ENCODE data around the gene MED12L.
A peak's percentile ranks its signal among the peaks of the same experiment; 100 is the strongest.

MED12L gene

GRCh38 chr3:151146071-151146730 is 60.7 kb downstream of the MED12L start:
- H3K4me3 ChIP-seq (ENCODE audit: low read depth, low read length): no peak overlapping the region
- TF ChIP-seq CTCF (IDR thresholded peaks at IDR 0.05; ENCODE audit: control insufficient read depth, extremely low read depth, insufficient read depth): peak; percentile 92

GRCh38 chr3:151146731-151147091 is 61.2 kb downstream of the MED12L start:
- no peak for DNase-seq (ENCODE audit: low read depth)
- no peak overlapping the region for H3K4me3 ChIP-seq (ENCODE audit: low read depth, low read length)
- TF ChIP-seq CTCF (IDR thresholded peaks at IDR 0.05; ENCODE audit: control insufficient read depth, extremely low read depth, insufficient read depth): no peak

More at GRCh38 chr3:151146071-151146730, 60.7 kb downstream of the MED12L start:
- peak; percentile 56 for DNase-seq (ENCODE audit: low read depth)

DNA sequence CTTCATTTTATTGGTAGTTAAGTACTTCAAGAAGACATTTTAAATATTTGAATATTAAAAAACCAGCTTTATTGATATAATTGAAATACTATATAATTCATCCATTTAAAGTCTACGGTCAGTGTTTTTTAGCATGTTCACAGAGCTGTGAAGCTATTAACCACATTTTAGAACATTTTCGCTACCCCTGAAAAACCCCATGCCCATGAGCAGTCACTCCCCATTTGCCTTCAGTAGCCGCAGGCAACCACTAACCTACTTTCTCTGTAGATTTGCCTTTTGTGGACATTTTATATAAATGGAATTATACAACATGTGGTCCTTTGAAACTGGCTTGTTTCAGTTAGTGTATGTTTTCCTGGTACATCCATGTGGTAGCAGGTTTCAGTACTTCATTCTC is 61.8 kb downstream of the MED12L start:
- TF ChIP-seq CTCF (IDR thresholded peaks at IDR 0.05; ENCODE audit: control insufficient read depth, extremely low read depth, insufficient read depth): no peak
- no peak for DNase-seq (ENCODE audit: low read depth)
- no peak overlapping the region for H3K4me3 ChIP-seq (ENCODE audit: low read depth, low read length)

DNA sequence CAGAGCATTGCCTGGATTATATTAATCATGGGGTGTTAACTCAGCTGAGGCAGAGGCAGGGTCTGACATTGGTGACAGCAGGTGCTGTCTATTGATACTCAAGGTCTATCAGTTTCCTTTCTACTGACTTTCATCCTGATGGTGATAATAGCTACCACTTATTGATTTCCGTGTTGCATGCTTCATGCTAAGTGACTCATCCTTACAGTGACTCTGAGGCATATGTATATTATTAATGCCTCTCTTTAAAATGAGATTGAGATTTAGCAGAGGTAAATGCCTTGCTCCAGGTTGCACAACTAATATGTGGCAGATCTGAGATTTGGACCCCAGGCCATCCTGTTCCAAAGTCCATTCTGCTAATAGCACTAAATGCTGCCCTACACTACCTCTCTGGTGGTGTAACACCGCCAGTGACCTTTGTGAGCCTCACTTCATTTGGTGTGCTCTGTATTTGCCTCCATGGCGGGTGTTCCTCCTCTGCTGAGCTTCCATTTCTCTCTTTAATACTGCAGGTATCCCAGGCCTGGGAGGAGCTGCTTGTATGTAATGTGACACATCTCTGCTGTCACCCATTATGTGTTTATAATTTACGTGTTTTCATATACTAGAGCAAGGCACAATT is 67.1 kb downstream of the MED12L start:
- TF ChIP-seq CTCF (IDR thresholded peaks at IDR 0.05; ENCODE audit: control insufficient read depth, extremely low read depth, insufficient read depth): no peak
- no peak overlapping the region for H3K4me3 ChIP-seq (ENCODE audit: low read depth, low read length)
- no peak for DNase-seq (ENCODE audit: low read depth)

- no peak for TF ChIP-seq CTCF (IDR thresholded peaks at IDR 0.05; ENCODE audit: control insufficient read depth, extremely low read depth, insufficient read depth)
Observed at GRCh38 chr3:151154566-151154965, 69.1 kb downstream of the MED12L start.

DNA sequence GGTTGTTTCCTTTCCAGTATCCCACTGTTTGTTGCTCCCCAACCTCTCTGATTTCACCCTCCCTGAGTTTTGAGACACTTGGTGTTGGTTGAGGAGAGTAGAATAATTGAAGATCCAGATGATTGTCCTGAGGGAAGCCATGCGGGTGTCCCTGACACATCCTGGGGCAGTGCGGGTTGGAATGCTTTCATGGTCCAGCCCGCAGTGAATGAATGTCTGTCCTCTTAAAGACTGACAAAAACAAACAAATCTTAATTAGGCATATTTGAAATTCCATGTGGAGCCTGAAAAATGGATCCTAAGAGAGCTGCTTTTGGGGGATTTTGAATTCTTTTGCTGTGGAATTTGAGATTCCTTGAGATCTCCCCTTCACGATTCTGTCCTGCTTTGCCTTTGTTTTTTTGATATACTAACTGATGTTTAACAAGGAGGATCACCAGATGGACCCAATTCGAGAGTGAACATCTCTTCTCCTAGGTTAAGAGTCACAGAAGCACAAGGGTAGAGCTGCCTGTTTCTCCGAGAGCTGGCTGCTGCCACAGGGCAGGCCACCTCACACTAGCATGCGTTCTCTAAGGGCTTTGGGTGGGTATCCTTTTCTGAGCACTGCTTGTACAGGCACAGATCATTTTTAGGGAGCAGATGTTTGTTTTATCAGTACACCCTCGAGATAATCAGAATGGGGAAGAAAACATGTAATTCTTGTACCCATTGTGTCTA is 70.1 kb downstream of the MED12L start:
- TF ChIP-seq CTCF (IDR thresholded peaks at IDR 0.05; ENCODE audit: control insufficient read depth, extremely low read depth, insufficient read depth): no peak
- no peak for DNase-seq (ENCODE audit: low read depth)
- no peak overlapping the region for H3K4me3 ChIP-seq (ENCODE audit: low read depth, low read length)

More at GRCh38 chr3:151154566-151154965, 69.1 kb downstream of the MED12L start:
- peak; percentile 33 for DNase-seq (ENCODE audit: low read depth)
- H3K4me3 ChIP-seq (ENCODE audit: low read depth, low read length): no peak overlapping the region

Measured in LNCaP clone FGC (cell line).